GM12878 (cell line): ENCODE measurements around the gene FXYD3. TPM values are rescaled to one million over a fixed set of nuclear protein-coding genes. Genes with fewer than 3 reads are reported as not detected.

ENCODE experiments used
- ATAC-seq: fragments of 200-7000 bp; cut with Tn5 transposase; 3 replicates; pipeline ENCODE4 v1.9.1; 2020; ENCODE audit warnings: mild to moderate bottlenecking, moderate library complexity
- BruUV-seq: library from RNA; stranded (reverse); fragments of 400-500 nt; replicated peaks from 2 replicates; lab custom pipeline; 2021; lab: Mats Ljungman, UMichigan
- CTCF ChIA-PET: fragments of 300-600 bp; sonication (Branson Sonifier 250); formaldehyde crosslinking; extraction: SDS; loops from one replicate; lab custom pipeline; 2021; ENCODE audit warnings: inconsistent platforms; lab: Yijun Ruan, JAX
- POLR2A ChIA-PET: fragments of 350-600 bp; formaldehyde crosslinking; extraction: SDS; loops from one replicate; lab custom pipeline; 2021; ENCODE audit warnings: inconsistent platforms; lab: Charles Lee
- RAD21 ChIA-PET: fragments of 300-600 bp; sonication (Branson Sonifier 250); formaldehyde crosslinking; loops from one replicate; lab custom pipeline; 2023; ENCODE audit warnings: antibody characterized with exemption; ENCODE audit not compliant: unreplicated experiment; lab: Charles Lee
- SMC1A ChIA-PET: fragments of 300-600 bp; sonication (Branson Sonifier 250); formaldehyde crosslinking; loops from one replicate; lab custom pipeline; 2023; ENCODE audit not compliant: unreplicated experiment, uncharacterized antibody; lab: Charles Lee
- DNase-seq: peaks from one replicate; pipeline ENCODE4 v3.0.0-alpha.2; 2011; ENCODE audit warnings: low read depth, low spot score
- FAIRE-seq: peaks from 3 replicates; lab custom pipeline; 2011; peaks lifted over from hg19 to GRCh38; lab: Jason Lieb, UNC
- H2AFZ ChIP-seq: 2 replicates; pipeline ENCODE4 v1.6.0; 2011; ENCODE audit warnings: low read depth, low read length, control low read depth; ENCODE audit not compliant: control insufficient read depth
- H3K27ac ChIP-seq: 2 replicates; pipeline ENCODE4 v1.5.1; 2011; ENCODE audit warnings: control low read depth; ENCODE audit not compliant: control insufficient read depth, insufficient read depth
- H3K27me3 ChIP-seq, 2 experiments: replicated peaks in 1 of 2; 2 replicates each; pipeline versions ENCODE4 v1.6.0 to v1.6.1; 2011; ENCODE audit warnings: low read length in 1 of 2; ENCODE audit not compliant: control insufficient read depth in 2 of 2, insufficient read depth in 2 of 2
- H3K36me3 ChIP-seq, 2 experiments: 2 replicates each; pipeline ENCODE4 v1.5.1; 2011; ENCODE audit warnings: low read length in 1 of 2; ENCODE audit not compliant: control insufficient read depth in 2 of 2, insufficient read depth in 2 of 2
- H3K4me1 ChIP-seq: 2 replicates; pipeline ENCODE4 v1.6.1; 2011; ENCODE audit warnings: mild to moderate bottlenecking, low read length, moderate library complexity, mixed read lengths; ENCODE audit not compliant: control insufficient read depth, insufficient read depth
- H3K4me2 ChIP-seq: 2 replicates; pipeline ENCODE4 v1.6.0; 2011; ENCODE audit warnings: control low read depth; ENCODE audit not compliant: control insufficient read depth, insufficient read depth
- H3K4me3 ChIP-seq: fragments of 200-600 bp; sonication (generic); 2 replicates; pipeline ENCODE4 v1.5.1; 2016
- H3K79me2 ChIP-seq: 2 replicates; pipeline ENCODE4 v1.6.0; 2011; ENCODE audit warnings: low read length; ENCODE audit not compliant: control insufficient read depth, insufficient read depth
- H3K9ac ChIP-seq: 2 replicates; pipeline ENCODE4 v1.8.0; 2011; ENCODE audit warnings: low read length, control low read depth, mixed read lengths; ENCODE audit not compliant: control insufficient read depth, insufficient read depth
- H3K9me3 ChIP-seq: replicated peaks from 3 replicates; pipeline ENCODE4 v1.5.1; 2011; ENCODE audit warnings: mild to moderate bottlenecking, low read length; ENCODE audit not compliant: control insufficient read depth, insufficient read depth
- H4K20me1 ChIP-seq: 2 replicates; pipeline ENCODE4 v1.6.0; 2011; ENCODE audit not compliant: control insufficient read depth, insufficient read depth
- BACH1 ChIP-seq: fragments of 450-650 bp; IDR thresholded peaks from 2 replicates; pipeline ENCODE4 v1.6.1; 2017; ENCODE audit warnings: mild to moderate bottlenecking, borderline replicate concordance
- CUX1 ChIP-seq: IDR thresholded peaks from 2 replicates; pipeline ENCODE4 v1.6.1; 2012; ENCODE audit warnings: improper control_type of control experiment, low read depth, low read length; ENCODE audit not compliant: insufficient replicate concordance
- EED ChIP-seq: sonication (generic); IDR thresholded peaks from 2 replicates; pipeline ENCODE4 v1.6.1; 2016; ENCODE audit warnings: antibody characterized with exemption, low read depth
- FOXM1 ChIP-seq: IDR thresholded peaks from 2 replicates; pipeline ENCODE4 v1.6.1; 2012; ENCODE audit warnings: low read depth, mild to moderate bottlenecking, inconsistent platforms, low read length, moderate library complexity
- GATAD2B ChIP-seq: fragments of 450-650 bp; conservative IDR thresholded peaks from 2 replicates; pipeline ENCODE4 v1.6.1; 2017; ENCODE audit warnings: low read depth, mild to moderate bottlenecking, moderate library complexity
- HDAC6 ChIP-seq: fragments of 200-600 bp; sonication (generic); IDR thresholded peaks from one replicate; pipeline ENCODE4 v1.8.0; 2017; ENCODE audit warnings: antibody characterized with exemption; ENCODE audit not compliant: unreplicated experiment
- KAT2A ChIP-seq: conservative IDR thresholded peaks from 2 replicates; pipeline ENCODE4 v1.6.1; 2011; ENCODE audit warnings: low read depth, low read length; ENCODE audit not compliant: control insufficient read depth
- MEF2A ChIP-seq: IDR thresholded peaks from 2 replicates; pipeline ENCODE4 v1.6.1; 2011; ENCODE audit warnings: low read depth, mild to moderate bottlenecking, low read length, moderate library complexity; ENCODE audit not compliant: insufficient read depth
- NFYB ChIP-seq: IDR thresholded peaks from 2 replicates; pipeline ENCODE4 v1.6.1; 2011; ENCODE audit warnings: low read depth, mild to moderate bottlenecking, low read length, improper control_type of control experiment, moderate library complexity; ENCODE audit not compliant: insufficient read depth
- PML ChIP-seq: IDR thresholded peaks from 2 replicates; pipeline ENCODE4 v1.6.1; 2012; ENCODE audit warnings: low read length, inconsistent platforms
- RBBP5 ChIP-seq: fragments of 200-600 bp; sonication (generic); conservative IDR thresholded peaks from 2 replicates; pipeline ENCODE4 v1.6.1; 2016
- ZBTB4 ChIP-seq: fragments of 450-650 bp; formaldehyde crosslinking; IDR thresholded peaks from 2 replicates; pipeline ENCODE4 v1.4.0; 2022; ENCODE audit warnings: mild to moderate bottlenecking, moderate library complexity
- WGBS: methylation state at CpG from one replicate; pipeline ENCODE4 v1.1.6; 2016; ENCODE audit warnings: low lambda C conversion rate; ENCODE audit not compliant: insufficient replicate concordance, insufficient coverage; ENCODE audit errors: missing lambda C conversion rate; 5-methylcytosine and 5-hydroxymethylcytosine counted together
- in situ Hi-C: fragments of 300-500 bp; cut with MboI; formaldehyde crosslinking; loops from 9 replicates; pipeline ENCODE4 v1.14.3; 2018; ENCODE audit warnings: mixed read lengths
- intact Hi-C: fragments of 100-400 bp; cut with micrococcal nuclease; formaldehyde crosslinking; loops from one replicate; pipeline ENCODE4 v1.14.2; 2022; ENCODE audit not compliant: unreplicated experiment
- polyA plus RNA-seq, 11 experiments: library from polyadenylated mRNA; depleted of rRNA in 4 of 11; unstranded in 6 of 11; stranded (reverse) in 5 of 11; fragments of >200 nt; fragmentation: Nextera tagmentation in 4 of 11; fragmentation: Illumina TruSeq in 1 of 11; extraction: Ambion mirVana in 4 of 11; extraction: Trizol in 1 of 11; gene quantifications; 1 replicate in 1 of 11; 2 replicates in 10 of 11; pipeline versions ENCODE4 v1.2.1 to v1.2.3, GENCODE V29; 2011 to 2016; ENCODE audit warnings: inconsistent platforms in 2 of 11, missing spikeins in 2 of 11, low read depth in 1 of 11
- total RNA-seq, 4 experiments: library from RNA; depleted of rRNA in 3 of 4; stranded (reverse); fragments of >200 nt in 3 of 4; fragmentation: Illumina TruSeq in 1 of 4; extraction: Trizol in 1 of 4; gene quantifications; 2 replicates each; pipeline versions ENCODE4 v1.2.1 to v1.2.3, GENCODE V29; 2013 to 2021

Gene FXYD3
- total and polyA plus RNA-seq, 10 of the 15 experiments (the other 5 are each of a cell fraction or from before 2014, with no cell fraction given) = 0.09 to 0.44 TPM; not detected in 8

GRCh38 chr19:35066121-35066520, 49.5 kb upstream of the FXYD3 start (continued):
- TF ChIP-seq CUX1 = no peak

GRCh38 chr19:35066691-35067563, 48.7 kb upstream of the FXYD3 start:
- H3K27ac ChIP-seq = no peak overlapping the region
- ChIA-PET POLR2A (interaction anchor here (0.5 to 1.2 kb wide), 4 partner anchors 27 to 810 kb away, joined by 3 to 4 read pairs (median 4); no protein-coding TSS in a partner anchor), CTCF (interaction anchor here (0.6 to 3.6 kb wide), 37 partner anchors 9 to 515 kb away, joined by 3 to 71 read pairs (median 3); partner anchors contain the start of genes FXYD5 and LGI4), SMC1A (interaction anchor here (0.6 to 2.7 kb wide), 15 partner anchors 8 to 75 kb away, joined by 3 to 31 read pairs (median 4); partner anchors contain the start of gene LGI4), RAD21 (interaction anchor here (0.6 to 2.6 kb wide), 23 partner anchors 14 to 443 kb away, joined by 3 to 31 read pairs (median 4); partner anchors contain the start of genes LGI4 and USF2)
- H3K27me3 ChIP-seq = no peaks in the 10 kb centered on the region
- H4K20me1 ChIP-seq = no peaks in the 10 kb centered on the region
- H3K4me2 ChIP-seq = peak overlapping the region; percentile 20
- no peak overlapping the region for H3K4me3 ChIP-seq
- intact Hi-C loops (loop anchor here (1.0 kb wide), 3 partner anchors 19 to 68 kb away; partner anchors contain the start of gene LGI4), in situ Hi-C loops (loop anchor here (5.0 kb wide), 1 partner anchor 70 kb away; the partner anchor contains the start of genes FXYD1 and LGI4)
- H3K9me3 ChIP-seq = no peaks in the 10 kb centered on the region; the same call in 2 of the 3 replicates
- BruUV-seq = no TSS peak
- peak overlapping the region; percentile 71 for H2AFZ ChIP-seq
- H3K79me2 ChIP-seq = no peaks in the 10 kb centered on the region
- no peaks in the 10 kb centered on the region for H3K36me3 ChIP-seq
- peaks cover 4% of the 10 kb centered on the region; the same call in 1 of the 2 replicates for H3K4me1 ChIP-seq
- DNase-seq = peak; percentile 70
- ATAC-seq = peak; percentile 99
- FAIRE-seq = peak; percentile 95
- H3K9ac ChIP-seq = no peak overlapping the region
- under 1% methylated on average over 13 of the region's 14 CpGs for WGBS
- TF ChIP-seq HDAC6 = no peak
- no peak for TF ChIP-seq BACH1
- TF ChIP-seq ZBTB4 (CRISPR knock-in tag) = no peak
- no peak for TF ChIP-seq GATAD2B
- TF ChIP-seq NFYB = peak; percentile 83
- TF ChIP-seq PML = no peak
- no peak for TF ChIP-seq FOXM1
- no peak for TF ChIP-seq MEF2A
- no peak for TF ChIP-seq KAT2A
- peak; percentile 23; the same call in 1 of the 2 replicates for TF ChIP-seq EED
- TF ChIP-seq RBBP5 = no peak
